T-cell (primary cell): ENCODE results near the gene PCYOX1L. TPM values are rescaled to one million over a fixed set of nuclear protein-coding genes. Genes with fewer than 3 reads are reported as not detected.

Source experiments
- ATAC-seq, 4 experiments: fragments of 200-7000 bp in 3 of 4; fragments of 150-1000 bp in 1 of 4; cut with Tn5 transposase; replicated peaks in 1 of 4; 1 replicate in 3 of 4; 2 replicates in 1 of 4; pipeline ENCODE4 v1.10.0; 2021; ENCODE audit warnings: moderate library complexity in 3 of 4, mild to moderate bottlenecking in 2 of 4, moderate number of reproducible peaks in 1 of 4
- CTCF ChIA-PET, 2 donors: fragments of 300-600 bp; sonication (Branson Sonifier 250); formaldehyde crosslinking; loops; one replicate each; lab custom pipeline; 2022; ENCODE audit warnings: antibody characterized with exemption in 2 of 2; lab: Charles Lee
- POLR2A ChIA-PET, 2 donors: fragments of 300-600 bp; sonication (Branson Sonifier 250); formaldehyde crosslinking; loops; one replicate each; lab custom pipeline; 2022; ENCODE audit warnings: antibody characterized with exemption in 2 of 2; lab: Charles Lee
- DNase-seq, 35 experiments: peaks; one replicate each; pipeline versions ENCODE4 v3.0.0 to v3.0.0-alpha.2; 2013 to 2023
- H3K27ac ChIP-seq: one replicate; pipeline ENCODE4 v1.5.1; 2013; ENCODE audit warnings: low read length
- H3K27me3 ChIP-seq, 2 experiments: replicated peaks in 1 of 2; 1 replicate in 1 of 2; 2 replicates in 1 of 2; pipeline versions ENCODE4 v1.6.1 to v1.7.0; 2013; ENCODE audit warnings: low read length in 1 of 2, mixed read lengths in 1 of 2; ENCODE audit not compliant: control insufficient read depth in 2 of 2, insufficient read depth in 2 of 2; ENCODE audit errors: extremely low read depth in 1 of 2
- H3K36me3 ChIP-seq, 2 donors: 1 replicate in 1 of 2; 2 replicates in 1 of 2; pipeline versions ENCODE4 v1.6.1 to v1.7.0; 2013; ENCODE audit warnings: low read length in 1 of 2; ENCODE audit not compliant: control insufficient read depth in 2 of 2, insufficient read depth in 1 of 2; ENCODE audit errors: extremely low read depth in 1 of 2
- H3K4me1 ChIP-seq, 2 experiments: 1 replicate in 1 of 2; 2 replicates in 1 of 2; pipeline versions ENCODE4 v1.6.1 to v1.7.0; 2013; ENCODE audit warnings: low read length in 2 of 2, mixed read lengths in 1 of 2; ENCODE audit not compliant: insufficient read depth in 2 of 2, control insufficient read depth in 1 of 2; ENCODE audit errors: extremely low read depth in 1 of 2
- H3K4me3 ChIP-seq, 2 donors: 1 replicate in 1 of 2; 2 replicates in 1 of 2; pipeline versions ENCODE4 v1.5.1 to v1.7.0; 2013; ENCODE audit warnings: mild to moderate bottlenecking in 2 of 2, low read length in 1 of 2, moderate library complexity in 1 of 2; ENCODE audit not compliant: control insufficient read depth in 1 of 2; ENCODE audit errors: extremely low read depth in 1 of 2
- H3K9me3 ChIP-seq: 2 replicates; pipeline ENCODE4 v1.7.0; 2013
- H3K27ac Mint-ChIP-seq, 2 donors: one replicate each; pipeline ENCODE4 v1.8.0; 2020 to 2021; ENCODE audit warnings: mild to moderate bottlenecking in 2 of 2, mixed read lengths in 2 of 2
- H3K27me3 Mint-ChIP-seq, 2 donors: one replicate each; pipeline ENCODE4 v1.8.0; 2021 to 2022; ENCODE audit warnings: mixed read lengths in 2 of 2
- H3K36me3 Mint-ChIP-seq: one replicate; pipeline ENCODE4 v1.8.0; 2021; ENCODE audit warnings: mixed read lengths
- H3K4me1 Mint-ChIP-seq, 3 donors: one replicate each; pipeline ENCODE4 v1.8.0; 2020 to 2022; ENCODE audit warnings: mixed read lengths in 3 of 3, mild to moderate bottlenecking in 1 of 3
- H3K4me3 Mint-ChIP-seq, 3 donors: one replicate each; pipeline ENCODE4 v1.8.0; 2020 to 2022; ENCODE audit warnings: mild to moderate bottlenecking in 3 of 3, mixed read lengths in 3 of 3, moderate library complexity in 3 of 3
- H3K9me3 Mint-ChIP-seq, 3 donors: one replicate each; pipeline ENCODE4 v1.8.0; 2020 to 2022; ENCODE audit warnings: mixed read lengths in 3 of 3
- WGBS: methylation state at CpG from one replicate; pipeline ENCODE4 v1.1.5; 2013; ENCODE audit warnings: missing lambda C conversion rate; ENCODE audit not compliant: insufficient coverage; 5-methylcytosine and 5-hydroxymethylcytosine counted together
- total RNA-seq, 35 experiments: library from RNA in 6 of 35; stranded (reverse) in 6 of 35; fragments of 120-200 nt in 1 of 35; gene quantifications; one replicate each; pipeline versions ENCODE4 v1.2.1 to v1.2.4 and lab custom pipeline; 2013 to 2026

The PCYOX1L gene
- total RNA-seq, 5 donors from 2014 or later (not counting 1 experiment from before 2014, with no cell fraction given) = 26.9 to 40.2 (median 35.0) TPM

GRCh38 chr5:149328177-149328576 lies 29.7 kb upstream of the PCYOX1L start:
- DNase-seq (no peak), ATAC-seq (no peak)
- no peaks in the 10 kb centered on the region for H3K4me1 ChIP-seq
- Mint-ChIP-seq H3K27ac (no peak overlapping the region), H3K9me3 (peaks cover 0 to 5% (median 0%) of the 10 kb centered on the region in 3 donors), H3K4me3 (no peak overlapping the region), H3K27me3 (no peaks in the 10 kb centered on the region), H3K36me3 (no peaks in the 10 kb centered on the region), H3K4me1 (no peaks in the 10 kb centered on the region)
- CTCF ChIA-PET = interaction anchor here in 1 of 2 donors (0.6 to 1.0 kb wide), 2 partner anchors 11 to 1170 kb away, joined by 3 read pairs; no protein-coding TSS in a partner anchor
- no peak overlapping the region for H3K4me3 ChIP-seq
- POLR2A ChIA-PET = no interaction called here
- H3K36me3 ChIP-seq = no peaks in the 10 kb centered on the region
- H3K27ac ChIP-seq = no peak overlapping the region
- no peaks in the 10 kb centered on the region for H3K27me3 ChIP-seq
- no peaks in the 10 kb centered on the region for H3K9me3 ChIP-seq
- whole genome bisulfite sequencing = 100% methylated on average over 4 of the region's 5 CpGs

GRCh38 chr5:149333711-149334443 lies 24.0 kb upstream of the PCYOX1L start:
- Histone ChIP-seq H3K4me3 (no peak overlapping the region), H3K27ac (no peak overlapping the region), H3K27me3 (no peaks in the 10 kb centered on the region), H3K36me3 (no peaks in the 10 kb centered on the region), H3K4me1 (no peaks in the 10 kb centered on the region), H3K9me3 (no peaks in the 10 kb centered on the region)
- ChIA-PET CTCF (no interaction called here), POLR2A (no interaction called here)
- ATAC-seq (no peak), DNase-seq (no peak)
- no peaks in the 10 kb centered on the region for H3K36me3 Mint-ChIP-seq
- no CpG with 5 or more reads among the region's 2 CpGs for WGBS
- H3K4me3 Mint-ChIP-seq = no peak overlapping the region
- H3K9me3 Mint-ChIP-seq = no peaks in the 10 kb centered on the region
- H3K27me3 Mint-ChIP-seq = no peaks in the 10 kb centered on the region
- H3K4me1 Mint-ChIP-seq = no peaks in the 10 kb centered on the region
- no peak overlapping the region for H3K27ac Mint-ChIP-seq

- H3K4me3 ChIP-seq = no peak overlapping the region
- H3K4me3 Mint-ChIP-seq = no peak overlapping the region
- ChIA-PET POLR2A (no interaction called here), CTCF (no interaction called here)
- H3K4me1 Mint-ChIP-seq = no peaks in the 10 kb centered on the region
- no peaks in the 10 kb centered on the region for H3K36me3 ChIP-seq
- ATAC-seq (no peak), DNase-seq (no peak)
- no peaks in the 10 kb centered on the region for H3K36me3 Mint-ChIP-seq
- H3K9me3 Mint-ChIP-seq = no peaks in the 10 kb centered on the region
- no peaks in the 10 kb centered on the region for H3K9me3 ChIP-seq
- no peaks in the 10 kb centered on the region for H3K27me3 ChIP-seq
- H3K27ac ChIP-seq = no peak overlapping the region
- H3K27me3 Mint-ChIP-seq = no peaks in the 10 kb centered on the region
- WGBS = no CpG with 5 or more reads among the region's 4 CpGs
- no peaks in the 10 kb centered on the region for H3K4me1 ChIP-seq
- H3K27ac Mint-ChIP-seq = no peak overlapping the region
Observed at GRCh38 chr5:149337736-149338135, 20.1 kb upstream of the PCYOX1L start.

GRCh38 chr5:149338364-149338763 lies 19.5 kb upstream of the PCYOX1L start:
- Histone ChIP-seq H3K27me3 (no peaks in the 10 kb centered on the region), H3K9me3 (no peaks in the 10 kb centered on the region), H3K4me1 (no peaks in the 10 kb centered on the region), H3K27ac (no peak overlapping the region), H3K36me3 (no peaks in the 10 kb centered on the region), H3K4me3 (no peak overlapping the region)
- Mint-ChIP-seq H3K4me3 (no peak overlapping the region), H3K36me3 (no peaks in the 10 kb centered on the region), H3K9me3 (no peaks in the 10 kb centered on the region), H3K27me3 (no peaks in the 10 kb centered on the region), H3K4me1 (peaks cover 0 to 3% (median 1%) of the 10 kb centered on the region in 3 donors), H3K27ac (no peak overlapping the region)
- ATAC-seq (no peak), DNase-seq (no peak)
- CTCF ChIA-PET = interaction anchor here in 1 of 2 donors (0.6 kb wide), 1 partner anchor 14 kb away, joined by 5 read pairs; no protein-coding TSS in a partner anchor
- POLR2A ChIA-PET = no interaction called here
- 100% methylated on average over 1 of the region's 1 CpG for WGBS

GRCh38 chr5:149340920-149341319 lies 16.9 kb upstream of the PCYOX1L start:
- H3K36me3 Mint-ChIP-seq = no peaks in the 10 kb centered on the region
- Histone ChIP-seq H3K4me3 (no peak overlapping the region), H3K36me3 (no peaks in the 10 kb centered on the region), H3K27ac (no peak overlapping the region), H3K9me3 (no peaks in the 10 kb centered on the region), H3K27me3 (no peaks in the 10 kb centered on the region), H3K4me1 (peaks cover 7 to 15% of the 10 kb centered on the region in 2 experiments)
- ATAC-seq = no peak
- POLR2A ChIA-PET = interaction anchor here (0.6 to 0.9 kb wide), 2 partner anchors 12 to 214 kb away, joined by 3 to 4 read pairs; no protein-coding TSS in a partner anchor
- no peak overlapping the region for H3K27ac Mint-ChIP-seq
- CTCF ChIA-PET = interaction anchor here in 1 of 2 donors (1.0 to 1.4 kb wide), 2 partner anchors 21 to 27 kb away, joined by 3 read pairs; no protein-coding TSS in a partner anchor
- DNase-seq = no peak
- no peaks in the 10 kb centered on the region for H3K9me3 Mint-ChIP-seq
- no CpG with 5 or more reads among the region's 1 CpG for WGBS
- peaks cover 20 to 29% (median 22%) of the 10 kb centered on the region in 3 donors for H3K4me1 Mint-ChIP-seq
- no peaks in the 10 kb centered on the region for H3K27me3 Mint-ChIP-seq
- no peak overlapping the region for H3K4me3 Mint-ChIP-seq

- no peaks in the 10 kb centered on the region for H3K27me3 ChIP-seq
- DNase-seq = no peak
- no peak overlapping the region for H3K4me3 ChIP-seq
- H3K4me1 ChIP-seq = peaks cover 10 to 24% of the 10 kb centered on the region in 2 experiments
- H3K36me3 ChIP-seq = no peaks in the 10 kb centered on the region
- no peak for ATAC-seq
- Mint-ChIP-seq H3K9me3 (no peaks in the 10 kb centered on the region), H3K4me1 (peaks cover 28 to 36% (median 30%) of the 10 kb centered on the region in 3 donors), H3K27ac (peak overlapping the region; percentile 30 to 41), H3K27me3 (no peaks in the 10 kb centered on the region), H3K4me3 (no peak overlapping the region), H3K36me3 (no peaks in the 10 kb centered on the region)
- no peaks in the 10 kb centered on the region for H3K9me3 ChIP-seq
- ChIA-PET POLR2A (no interaction called here), CTCF (interaction anchor here in 1 of 2 donors (1.1 kb wide), 1 partner anchor 16 kb away, joined by 3 read pairs; the partner anchor contains the start of gene PCYOX1L)
- H3K27ac ChIP-seq = no peak overlapping the region
Observed at GRCh38 chr5:149341876-149342275, 16.0 kb upstream of the PCYOX1L start.
